ENCODE measurements around the gene NUCB1. TPM values are rescaled to one million over a fixed set of nuclear protein-coding genes. Genes with fewer than 3 reads are reported as not detected.

Gene NUCB1
- total RNA-seq, 2 donors from 2014 or later: 347 to 411 TPM

GRCh38 chr19:48945817-48946216 is 45.7 kb downstream of the NUCB1 start:
- no peaks in the 10 kb centered on the region for H3K27me3 ChIP-seq
- H3K9me3 ChIP-seq: peaks cover 0 to 5% of the 10 kb centered on the region in 2 donors
- DNase-seq (ENCODE audit: low spot score): no peak
- H3K36me3 ChIP-seq: no peaks in the 10 kb centered on the region
- no peak overlapping the region for H3K27ac ChIP-seq
- H3K4me1 ChIP-seq: no peaks in the 10 kb centered on the region
- TF ChIP-seq CTCF (IDR thresholded peaks at IDR 0.05): no peak
- no peak overlapping the region for H3K4me3 ChIP-seq

GRCh38 chr19:48946463-48947257 is 46.5 kb downstream of the NUCB1 start:
- Histone ChIP-seq H3K36me3 (no peaks in the 10 kb centered on the region), H3K9me3 (no peaks in the 10 kb centered on the region), H3K27ac (no peak overlapping the region), H3K27me3 (no peaks in the 10 kb centered on the region), H3K4me3 (no peak overlapping the region), H3K4me1 (no peaks in the 10 kb centered on the region)
- TF ChIP-seq CTCF (IDR thresholded peaks at IDR 0.05): no peak
- no peak for DNase-seq (ENCODE audit: low spot score)

- no peak for TF ChIP-seq CTCF (IDR thresholded peaks at IDR 0.05)
- H3K27ac ChIP-seq: no peak overlapping the region
- no peak for DNase-seq (ENCODE audit: low spot score)
Measured at GRCh38 chr19:48947258-48947542, 47.1 kb downstream of the NUCB1 start.

GRCh38 chr19:48950159-48950558 is 50.0 kb downstream of the NUCB1 start:
- no peak for DNase-seq (ENCODE audit: low spot score)
- H3K4me3 ChIP-seq: no peak overlapping the region
- no peaks in the 10 kb centered on the region for H3K9me3 ChIP-seq
- H3K4me1 ChIP-seq: peaks cover 0 to 3% of the 10 kb centered on the region in 2 donors
- H3K36me3 ChIP-seq: no peaks in the 10 kb centered on the region
- no peaks in the 10 kb centered on the region for H3K27me3 ChIP-seq
- TF ChIP-seq CTCF (IDR thresholded peaks at IDR 0.05): no peak
- H3K27ac ChIP-seq: no peak overlapping the region

More at GRCh38 chr19:48947258-48947542, 47.1 kb downstream of the NUCB1 start:
- Histone ChIP-seq H3K4me1 (no peaks in the 10 kb centered on the region), H3K9me3 (no peaks in the 10 kb centered on the region), H3K4me3 (no peak overlapping the region), H3K27me3 (no peaks in the 10 kb centered on the region), H3K36me3 (no peaks in the 10 kb centered on the region)

GRCh38 chr19:48950830-48951519 is 50.9 kb downstream of the NUCB1 start:
- Histone ChIP-seq H3K36me3 (no peaks in the 10 kb centered on the region), H3K4me3 (no peak overlapping the region), H3K27me3 (no peaks in the 10 kb centered on the region), H3K9me3 (no peaks in the 10 kb centered on the region), H3K4me1 (peaks cover 0 to 12% of the 10 kb centered on the region in 2 donors), H3K27ac (no peak overlapping the region)
- DNase-seq (ENCODE audit: low spot score): no peak
- no peak for TF ChIP-seq CTCF (IDR thresholded peaks at IDR 0.05)

Data from right atrium auricular region (tissue), 2 donors.